Measurements from ENCODE around the gene LYVE1. TPM values are rescaled to one million over a fixed set of nuclear protein-coding genes. Genes with fewer than 3 reads are reported as not detected.

LYVE1 gene
- total and polyA plus RNA-seq, 4 donors, result 22.5 to 70.8 (median 36.9) TPM

DNA sequence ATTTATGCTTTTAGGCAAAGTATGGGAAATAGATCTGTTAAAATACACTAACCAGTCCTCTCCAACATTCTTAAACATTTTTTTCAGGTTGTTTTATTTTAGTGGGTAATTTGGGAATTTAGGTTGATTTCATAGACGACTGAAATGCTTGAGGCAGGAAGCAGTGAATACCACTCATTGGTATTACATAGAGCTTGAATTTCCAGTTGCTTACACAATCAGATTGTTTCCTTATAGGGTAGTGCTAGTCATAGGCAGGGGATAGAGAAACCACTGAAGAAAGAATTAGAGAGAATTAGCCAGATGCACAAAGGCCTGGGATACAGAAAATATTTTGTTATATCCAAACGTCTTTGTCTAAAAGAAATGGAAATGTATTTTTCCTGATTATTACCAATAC is 23.9 kb upstream of the LYVE1 start:
- no peak overlapping the region for H3K27ac ChIP-seq (ENCODE audit: low read depth in 1 of 2, low read length in 1 of 2)

DNA sequence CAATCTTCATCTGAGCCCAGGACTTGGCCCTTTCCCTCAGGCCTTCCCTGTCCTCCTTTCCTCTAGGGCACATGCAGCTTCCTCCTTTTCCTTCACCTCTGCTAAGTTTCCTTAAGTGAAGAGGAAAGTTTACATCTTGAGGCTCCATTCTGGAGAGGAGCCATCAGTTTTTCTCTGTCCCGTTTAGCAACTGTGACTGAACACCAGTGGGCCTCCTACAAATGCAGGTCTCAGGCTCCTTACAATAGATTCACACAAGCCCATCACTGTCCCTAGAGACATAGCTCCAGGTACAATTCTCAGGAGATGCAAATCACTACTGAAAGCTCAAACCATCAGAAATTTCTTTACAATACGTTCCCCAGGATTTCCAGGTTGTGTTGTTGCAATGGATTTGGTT is 23.3 kb upstream of the LYVE1 start:
- Histone ChIP-seq H3K27me3 (ENCODE audit: control insufficient read depth in 3 of 3, insufficient read depth in 3 of 3, low read length in 2 of 3) (no peaks in the 10 kb centered on the region), H3K36me3 (ENCODE audit: control insufficient read depth in 4 of 4, insufficient read depth in 4 of 4, low read length in 4 of 4) (no peaks in the 10 kb centered on the region), H3K9me3 (ENCODE audit: control insufficient read depth in 4 of 4, insufficient read depth in 3 of 4, low read length in 3 of 4) (peaks cover 0 to 1% (median 0%) of the 10 kb centered on the region in 4 donors), H3K4me1 (ENCODE audit: control insufficient read depth in 5 of 5, insufficient read depth in 5 of 5, low read length in 5 of 5) (peaks cover 0 to 5% (median 0%) of the 10 kb centered on the region in 5 donors), H3K9ac (ENCODE audit: insufficient read depth in 1 of 2, low read length in 2 of 2) (no peak overlapping the region), H3K4me3 (no peak overlapping the region), H3K27ac (ENCODE audit: low read depth in 1 of 2, low read length in 1 of 2) (peak overlapping the region in 1 of 2 donors; percentile 52)
- ATAC-seq (ENCODE audit: insufficient read depth, low FRiP score) (no peak), DNase-seq (no peak)
- WGBS, 2 donors, result 55 to 57% methylated on average over 2 of the region's 2 CpGs
- no peak for TF ChIP-seq CTCF (IDR thresholded peaks at IDR 0.05; ENCODE audit: control extremely low read depth, extremely low read depth)

More for the DNA sequence above, 23.9 kb upstream of the LYVE1 start:
- TF ChIP-seq CTCF (IDR thresholded peaks at IDR 0.05; ENCODE audit: control extremely low read depth, extremely low read depth), result no peak
- Histone ChIP-seq H3K36me3 (ENCODE audit: control insufficient read depth in 4 of 4, insufficient read depth in 4 of 4, low read length in 4 of 4) (no peaks in the 10 kb centered on the region), H3K9ac (ENCODE audit: insufficient read depth in 1 of 2, low read length in 2 of 2) (no peak overlapping the region), H3K9me3 (ENCODE audit: control insufficient read depth in 4 of 4, insufficient read depth in 3 of 4, low read length in 3 of 4) (peaks cover 0 to 1% (median 0%) of the 10 kb centered on the region in 4 donors), H3K4me1 (ENCODE audit: control insufficient read depth in 5 of 5, insufficient read depth in 5 of 5, low read length in 5 of 5) (peaks cover 0 to 5% (median 0%) of the 10 kb centered on the region in 5 donors), H3K4me3 (no peak overlapping the region), H3K27me3 (ENCODE audit: control insufficient read depth in 3 of 3, insufficient read depth in 3 of 3, low read length in 2 of 3) (no peaks in the 10 kb centered on the region)
- peak in 1 of 3 donors; percentile 46 for DNase-seq
- 30 to 32% methylated on average over 2 of the region's 2 CpGs for WGBS, 2 donors
- ATAC-seq (ENCODE audit: insufficient read depth, low FRiP score), result peak; percentile 73

GRCh38 chr11:10590218-10590915 is 21.9 kb upstream of the LYVE1 start:
- WGBS, 2 donors, result 83 to 98% methylated on average over 2 of the region's 2 CpGs
- Histone ChIP-seq H3K4me1 (ENCODE audit: control insufficient read depth in 5 of 5, insufficient read depth in 5 of 5, low read length in 5 of 5) (peaks cover 0 to 7% (median 0%) of the 10 kb centered on the region in 5 donors), H3K27me3 (ENCODE audit: control insufficient read depth in 3 of 3, insufficient read depth in 3 of 3, low read length in 2 of 3) (no peaks in the 10 kb centered on the region), H3K27ac (ENCODE audit: low read depth in 1 of 2, low read length in 1 of 2) (peak overlapping the region in 1 of 2 donors; percentile 66), H3K9ac (ENCODE audit: insufficient read depth in 1 of 2, low read length in 2 of 2) (no peak overlapping the region), H3K4me3 (no peak overlapping the region), H3K9me3 (ENCODE audit: control insufficient read depth in 4 of 4, insufficient read depth in 3 of 4, low read length in 3 of 4) (peaks cover 0 to 1% (median 0%) of the 10 kb centered on the region in 4 donors), H3K36me3 (ENCODE audit: control insufficient read depth in 4 of 4, insufficient read depth in 4 of 4, low read length in 4 of 4) (no peaks in the 10 kb centered on the region)
- TF ChIP-seq CTCF (IDR thresholded peaks at IDR 0.05; ENCODE audit: control extremely low read depth, extremely low read depth), result no peak
- ATAC-seq (ENCODE audit: insufficient read depth, low FRiP score), result no peak
- DNase-seq, result no peak
